HCT116 (cell line): ENCODE data around the gene NFASC.

ENCODE experiments used
- CTCF ChIP-seq, 3 experiments: fragments of 200-600 bp in 1 of 3; sonication (generic) in 1 of 3; IDR thresholded peaks in 2 of 3; conservative IDR thresholded peaks in 1 of 3; 2 replicates each; pipeline ENCODE4 v1.5.1; 2012 to 2017; ENCODE audit warnings: low read depth in 2 of 3, low read length in 2 of 3, antibody characterized with exemption in 1 of 3, borderline replicate concordance in 1 of 3, control low read depth in 1 of 3, mild to moderate bottlenecking in 1 of 3, mixed read lengths in 1 of 3, mixed run types in 1 of 3, moderate library complexity in 1 of 3; ENCODE audit not compliant: insufficient read depth in 1 of 3
- EGR1 ChIP-seq: IDR thresholded peaks from 2 replicates; pipeline ENCODE4 v1.6.1; 2012; ENCODE audit warnings: low read depth
- MAX ChIP-seq: IDR thresholded peaks from 2 replicates; pipeline ENCODE4 v1.6.1; 2012
- POLR2A ChIP-seq: IDR thresholded peaks from 2 replicates; pipeline ENCODE4 v1.7.0; 2011; ENCODE audit warnings: borderline replicate concordance; ENCODE audit not compliant: insufficient read depth, insufficient read length; ENCODE audit errors: extremely low read depth
- SP1 ChIP-seq: IDR thresholded peaks from 2 replicates; pipeline ENCODE4 v1.6.1; 2012; ENCODE audit warnings: low read depth
- SRF ChIP-seq: IDR thresholded peaks from 2 replicates; pipeline ENCODE4 v1.6.1; 2012; ENCODE audit warnings: low read depth
- TF ChIP-seq, protein P1 (sequence below): IDR thresholded peaks from 2 replicates; pipeline ENCODE4 v1.6.1; 2012; ENCODE audit warnings: low read depth
- TF ChIP-seq, protein P2 (sequence below): IDR thresholded peaks from 2 replicates; pipeline ENCODE4 v1.6.1; 2012

DNA sequence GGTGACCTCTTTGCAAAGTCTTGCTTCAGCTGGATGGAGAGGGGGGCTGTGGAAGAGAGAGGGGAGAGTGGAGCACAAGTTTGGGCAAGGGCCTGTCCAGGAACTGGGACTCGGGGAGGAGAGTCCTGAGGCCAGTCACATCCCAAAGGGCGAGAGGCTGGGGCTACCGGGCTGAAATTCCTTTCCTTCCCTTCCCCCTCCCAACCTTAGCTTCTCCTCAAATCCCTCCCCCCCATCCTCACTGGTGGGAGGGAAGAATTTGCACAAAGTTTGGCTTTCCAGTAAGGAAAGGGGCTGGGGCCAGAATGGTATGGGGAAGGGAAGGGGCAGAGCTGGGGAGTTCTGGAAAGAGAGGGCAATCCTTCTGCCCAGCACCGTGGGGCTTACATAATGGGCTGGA lies 173.2 kb downstream of the NFASC start:
- TF ChIP-seq POLR2A (no peak), CTCF (IDR thresholded peaks at IDR 0.05 in 2 of 3, conservative IDR thresholded peaks at IDR 0.05 in 1 of 3; ENCODE audit: borderline replicate concordance in 1 of 3, insufficient read depth in 1 of 3, low read depth in 2 of 3, low read length in 2 of 3) (no peak), MAX (no peak), SRF (no peak), SP1 (no peak), EGR1 (no peak)
- TF ChIP-seq, protein P1, sequence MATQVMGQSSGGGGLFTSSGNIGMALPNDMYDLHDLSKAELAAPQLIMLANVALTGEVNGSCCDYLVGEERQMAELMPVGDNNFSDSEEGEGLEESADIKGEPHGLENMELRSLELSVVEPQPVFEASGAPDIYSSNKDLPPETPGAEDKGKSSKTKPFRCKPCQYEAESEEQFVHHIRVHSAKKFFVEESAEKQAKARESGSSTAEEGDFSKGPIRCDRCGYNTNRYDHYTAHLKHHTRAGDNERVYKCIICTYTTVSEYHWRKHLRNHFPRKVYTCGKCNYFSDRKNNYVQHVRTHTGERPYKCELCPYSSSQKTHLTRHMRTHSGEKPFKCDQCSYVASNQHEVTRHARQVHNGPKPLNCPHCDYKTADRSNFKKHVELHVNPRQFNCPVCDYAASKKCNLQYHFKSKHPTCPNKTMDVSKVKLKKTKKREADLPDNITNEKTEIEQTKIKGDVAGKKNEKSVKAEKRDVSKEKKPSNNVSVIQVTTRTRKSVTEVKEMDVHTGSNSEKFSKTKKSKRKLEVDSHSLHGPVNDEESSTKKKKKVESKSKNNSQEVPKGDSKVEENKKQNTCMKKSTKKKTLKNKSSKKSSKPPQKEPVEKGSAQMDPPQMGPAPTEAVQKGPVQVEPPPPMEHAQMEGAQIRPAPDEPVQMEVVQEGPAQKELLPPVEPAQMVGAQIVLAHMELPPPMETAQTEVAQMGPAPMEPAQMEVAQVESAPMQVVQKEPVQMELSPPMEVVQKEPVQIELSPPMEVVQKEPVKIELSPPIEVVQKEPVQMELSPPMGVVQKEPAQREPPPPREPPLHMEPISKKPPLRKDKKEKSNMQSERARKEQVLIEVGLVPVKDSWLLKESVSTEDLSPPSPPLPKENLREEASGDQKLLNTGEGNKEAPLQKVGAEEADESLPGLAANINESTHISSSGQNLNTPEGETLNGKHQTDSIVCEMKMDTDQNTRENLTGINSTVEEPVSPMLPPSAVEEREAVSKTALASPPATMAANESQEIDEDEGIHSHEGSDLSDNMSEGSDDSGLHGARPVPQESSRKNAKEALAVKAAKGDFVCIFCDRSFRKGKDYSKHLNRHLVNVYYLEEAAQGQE: no peak
- TF ChIP-seq, protein P2, sequence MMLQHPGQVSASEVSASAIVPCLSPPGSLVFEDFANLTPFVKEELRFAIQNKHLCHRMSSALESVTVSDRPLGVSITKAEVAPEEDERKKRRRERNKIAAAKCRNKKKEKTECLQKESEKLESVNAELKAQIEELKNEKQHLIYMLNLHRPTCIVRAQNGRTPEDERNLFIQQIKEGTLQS: no peak
